HEK293T (cell line): ENCODE data around the gene PDF.

ENCODE experiments used
- CTCF ChIA-PET: fragments of 350-600 bp; formaldehyde crosslinking; extraction: SDS; loops from one replicate; lab custom pipeline; 2021; ENCODE audit warnings: antibody characterized with exemption, inconsistent platforms; lab: Yijun Ruan, JAX
- POLR2A ChIA-PET: fragments of 350-600 bp; formaldehyde crosslinking; extraction: SDS; loops from one replicate; lab custom pipeline; 2020; ENCODE audit warnings: antibody characterized with exemption, inconsistent platforms; lab: Yijun Ruan, JAX
- DNase-seq: peaks from one replicate; pipeline ENCODE4 v3.0.0; 2012; ENCODE audit warnings: mixed read lengths; ENCODE audit errors: extremely low spot score
- ARNT ChIP-seq: fragments of 450-650 bp; IDR thresholded peaks from 2 replicates; pipeline ENCODE4 v1.6.1; 2017; ENCODE audit warnings: mild to moderate bottlenecking
- BHLHE40 ChIP-seq: fragments of 450-650 bp; IDR thresholded peaks from 2 replicates; pipeline ENCODE4 v1.6.1; 2016; ENCODE audit warnings: mild to moderate bottlenecking, moderate library complexity, borderline replicate concordance
- CTBP1 ChIP-seq: fragments of 450-650 bp; IDR thresholded peaks from 2 replicates; pipeline ENCODE4 v1.6.1; 2016; ENCODE audit warnings: borderline replicate concordance
- ELF4 ChIP-seq: fragments of 450-650 bp; IDR thresholded peaks from 2 replicates; pipeline ENCODE4 v1.6.1; 2017; ENCODE audit warnings: antibody characterized with exemption
- FOXA1 ChIP-seq: fragments of 450-650 bp; IDR thresholded peaks from 2 replicates; pipeline ENCODE4 v1.6.1; 2016; ENCODE audit warnings: mild to moderate bottlenecking
- FOXK2 ChIP-seq: fragments of 450-650 bp; IDR thresholded peaks from 2 replicates; pipeline ENCODE4 v1.6.1; 2016; ENCODE audit warnings: mild to moderate bottlenecking
- FOXM1 ChIP-seq: fragments of 450-650 bp; IDR thresholded peaks from 2 replicates; pipeline ENCODE4 v1.6.1; 2017; ENCODE audit warnings: mild to moderate bottlenecking, borderline replicate concordance
- HDGF ChIP-seq: fragments of 450-650 bp; IDR thresholded peaks from 2 replicates; pipeline ENCODE4 v1.6.1; 2017; ENCODE audit warnings: antibody characterized with exemption, borderline replicate concordance
- L3MBTL2 ChIP-seq: fragments of 450-650 bp; conservative IDR thresholded peaks from 2 replicates; pipeline ENCODE4 v1.6.1; 2016; ENCODE audit warnings: mild to moderate bottlenecking
- LEF1 ChIP-seq: fragments of 450-650 bp; IDR thresholded peaks from 2 replicates; pipeline ENCODE4 v1.6.1; 2017; ENCODE audit warnings: mild to moderate bottlenecking, borderline replicate concordance
- NFRKB ChIP-seq: fragments of 450-650 bp; IDR thresholded peaks from 2 replicates; pipeline ENCODE4 v1.6.1; 2016; ENCODE audit warnings: mild to moderate bottlenecking, moderate library complexity
- SP1 ChIP-seq: fragments of 450-650 bp; IDR thresholded peaks from 2 replicates; pipeline ENCODE4 v1.6.1; 2017
- SUZ12 ChIP-seq: fragments of 450-650 bp; IDR thresholded peaks from 2 replicates; pipeline ENCODE4 v1.6.1; 2016; ENCODE audit warnings: mild to moderate bottlenecking
- TARDBP ChIP-seq: fragments of 450-650 bp; IDR thresholded peaks from 2 replicates; pipeline ENCODE4 v1.6.1; 2016
- ZNF384 ChIP-seq: fragments of 450-650 bp; IDR thresholded peaks from 2 replicates; pipeline ENCODE4 v1.6.1; 2016
- TF ChIP-seq, protein P1 (sequence below): fragments of 450-650 bp; IDR thresholded peaks from 2 replicates; pipeline ENCODE4 v1.6.1; 2016

The PDF gene, protein sequence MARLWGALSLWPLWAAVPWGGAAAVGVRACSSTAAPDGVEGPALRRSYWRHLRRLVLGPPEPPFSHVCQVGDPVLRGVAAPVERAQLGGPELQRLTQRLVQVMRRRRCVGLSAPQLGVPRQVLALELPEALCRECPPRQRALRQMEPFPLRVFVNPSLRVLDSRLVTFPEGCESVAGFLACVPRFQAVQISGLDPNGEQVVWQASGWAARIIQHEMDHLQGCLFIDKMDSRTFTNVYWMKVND

DNA sequence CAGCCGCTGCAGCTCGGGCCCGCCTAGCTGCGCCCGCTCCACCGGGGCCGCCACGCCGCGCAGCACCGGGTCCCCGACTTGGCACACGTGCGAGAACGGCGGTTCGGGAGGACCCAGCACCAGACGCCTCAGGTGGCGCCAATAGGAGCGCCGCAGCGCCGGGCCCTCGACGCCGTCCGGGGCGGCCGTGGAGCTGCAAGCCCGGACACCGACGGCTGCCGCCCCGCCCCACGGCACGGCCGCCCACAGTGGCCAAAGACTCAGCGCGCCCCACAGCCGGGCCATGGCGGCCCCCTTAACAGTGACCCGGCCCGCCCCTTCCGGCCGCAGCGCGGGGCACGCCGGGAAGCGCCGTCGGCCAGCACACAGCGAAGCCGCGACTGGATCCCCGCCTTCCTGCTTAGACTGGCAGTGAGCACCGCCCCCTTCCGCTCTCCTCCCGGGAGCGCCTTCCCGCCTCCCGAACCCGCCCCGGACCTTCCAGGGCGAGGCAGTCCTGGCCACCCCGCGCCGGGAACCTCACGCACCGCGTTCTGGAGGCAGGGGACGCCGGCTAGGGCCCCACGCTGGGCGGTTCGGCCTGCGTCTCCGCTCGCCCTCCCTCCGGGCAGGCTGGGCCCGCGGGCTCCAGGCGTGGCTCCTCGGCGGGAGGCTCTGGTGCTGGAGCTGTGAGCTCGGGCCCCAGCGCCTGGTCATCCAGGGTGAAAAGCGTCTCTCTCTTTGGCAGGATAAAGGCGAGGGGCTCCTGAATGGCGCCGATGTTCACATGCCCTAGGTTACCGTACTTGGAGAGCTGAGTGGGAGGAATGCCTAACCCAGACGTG, at the start of gene PDF:
Gene PDF, minus strand, starts transcription at position 303 of the 824 bp plus-strand sequence. Its CDS starts 18 bp downstream, at position 285.
- peak; percentile 89 for DNase-seq
- CTCF ChIA-PET, result no interaction called here
- TF ChIP-seq LEF1 (peak; percentile 83; the same call in 1 of the 2 replicates), NFRKB (no peak), FOXK2 (no peak), HDGF (peak; percentile 74; the same call in 1 of the 2 replicates), ZNF384 (no peak), BHLHE40 (no peak), FOXM1 (no peak), SP1 (no peak), ARNT (no peak), CTBP1 (no peak), FOXA1 (no peak), L3MBTL2 (peak; percentile 39; the same call in 1 of the 2 replicates), SUZ12 (no peak), TARDBP (no peak), ELF4 (peak; percentile 48; the same call in 1 of the 2 replicates)
- TF ChIP-seq, protein P1, sequence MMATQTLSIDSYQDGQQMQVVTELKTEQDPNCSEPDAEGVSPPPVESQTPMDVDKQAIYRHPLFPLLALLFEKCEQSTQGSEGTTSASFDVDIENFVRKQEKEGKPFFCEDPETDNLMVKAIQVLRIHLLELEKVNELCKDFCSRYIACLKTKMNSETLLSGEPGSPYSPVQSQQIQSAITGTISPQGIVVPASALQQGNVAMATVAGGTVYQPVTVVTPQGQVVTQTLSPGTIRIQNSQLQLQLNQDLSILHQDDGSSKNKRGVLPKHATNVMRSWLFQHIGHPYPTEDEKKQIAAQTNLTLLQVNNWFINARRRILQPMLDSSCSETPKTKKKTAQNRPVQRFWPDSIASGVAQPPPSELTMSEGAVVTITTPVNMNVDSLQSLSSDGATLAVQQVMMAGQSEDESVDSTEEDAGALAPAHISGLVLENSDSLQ, result peak; percentile 76
- POLR2A ChIA-PET, result interaction anchor here (1.3 to 1.7 kb wide), 3 partner anchors 10 to 18 kb away, joined by 3 to 5 read pairs (median 5); no protein-coding TSS in a partner anchor

DNA sequence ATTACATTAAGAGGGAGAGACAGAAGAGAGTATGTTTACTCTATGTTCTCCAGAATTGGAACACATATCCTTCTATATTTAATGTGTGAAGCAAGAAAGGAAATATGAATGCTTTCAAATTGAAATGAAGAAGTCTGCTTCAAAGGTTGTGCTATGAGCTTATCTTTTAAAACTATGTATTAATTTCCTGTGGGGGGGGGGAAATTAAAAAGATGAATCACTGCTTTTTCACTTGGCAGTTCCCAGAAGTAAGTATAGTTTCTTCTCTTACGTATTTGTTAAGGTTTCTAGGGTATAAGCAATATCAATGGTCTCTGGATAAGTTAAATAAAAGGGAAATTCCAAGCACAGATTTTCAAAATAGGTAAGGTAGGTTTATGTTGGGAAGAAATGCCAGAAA, 48.4 kb upstream of the PDF start:
- ChIA-PET CTCF (no interaction called here), POLR2A (no interaction called here)
- no peak for TF ChIP-seq FOXM1
- no peak for TF ChIP-seq FOXK2
- no peak for TF ChIP-seq ELF4
- TF ChIP-seq CTBP1, result no peak
- TF ChIP-seq NFRKB, result no peak
- TF ChIP-seq ARNT, result no peak
- no peak for TF ChIP-seq SP1
- TF ChIP-seq BHLHE40, result no peak
- TF ChIP-seq HDGF, result no peak
- TF ChIP-seq, protein P1, result no peak
- no peak for TF ChIP-seq L3MBTL2
- no peak for DNase-seq

DNA sequence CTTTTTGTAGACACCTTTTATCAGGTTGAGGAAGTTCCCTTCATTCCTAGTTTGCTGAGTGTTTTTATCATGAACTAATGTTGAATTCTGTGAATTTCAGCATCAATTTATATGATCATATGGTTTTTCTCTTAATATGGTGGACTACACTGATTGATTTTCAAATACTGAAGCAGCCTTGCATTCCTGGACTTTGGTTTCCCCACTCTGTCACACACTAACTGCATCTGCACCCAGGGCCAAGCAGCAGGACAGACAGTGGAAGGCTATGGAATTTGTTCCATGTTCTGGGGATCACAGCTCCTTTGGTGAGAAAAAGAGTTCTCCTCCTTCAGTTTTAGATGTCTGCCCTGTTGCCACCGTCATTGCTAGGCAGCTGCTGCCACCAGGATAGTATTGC, 47.6 kb upstream of the PDF start:
- POLR2A ChIA-PET, result no interaction called here
- TF ChIP-seq L3MBTL2, result no peak
- CTCF ChIA-PET, result no interaction called here
- DNase-seq, result no peak

DNA sequence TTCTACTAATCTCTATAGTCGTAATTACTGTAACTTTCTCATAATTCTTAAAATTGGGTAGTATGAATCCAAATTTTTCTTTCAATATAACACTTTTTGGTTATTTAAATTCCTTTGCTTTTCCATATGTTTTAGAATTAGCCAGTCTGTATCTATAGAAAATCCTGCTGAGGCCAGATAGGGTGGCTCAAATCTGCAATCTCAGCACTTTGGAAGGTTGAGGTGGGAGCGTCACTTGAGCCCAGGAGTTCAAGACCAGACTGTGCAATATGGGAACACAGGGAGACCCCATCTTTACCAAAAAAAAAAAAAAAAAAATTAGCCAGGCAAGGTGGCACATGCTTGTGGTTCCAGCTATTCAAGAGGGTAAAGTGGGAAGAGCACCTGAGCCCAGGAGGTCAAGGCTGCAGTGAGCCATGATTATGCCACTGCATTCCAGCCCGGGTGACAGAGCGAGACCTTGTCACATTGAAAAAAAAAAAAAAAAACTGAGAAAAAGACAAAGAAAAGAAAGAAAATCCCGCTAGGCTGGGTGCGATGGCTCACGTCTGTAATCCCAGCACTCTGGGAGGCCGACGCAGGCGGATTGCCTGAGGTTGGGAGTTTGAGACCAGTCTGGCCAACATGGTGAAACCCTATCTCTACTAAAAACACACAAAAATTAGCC, 46.1 kb upstream of the PDF start:
- no peak for DNase-seq
- ChIA-PET POLR2A (no interaction called here), CTCF (no interaction called here)
- TF ChIP-seq SP1 (no peak), ZNF384 (no peak), SUZ12 (no peak), L3MBTL2 (no peak), FOXA1 (no peak), ARNT (no peak)

DNA sequence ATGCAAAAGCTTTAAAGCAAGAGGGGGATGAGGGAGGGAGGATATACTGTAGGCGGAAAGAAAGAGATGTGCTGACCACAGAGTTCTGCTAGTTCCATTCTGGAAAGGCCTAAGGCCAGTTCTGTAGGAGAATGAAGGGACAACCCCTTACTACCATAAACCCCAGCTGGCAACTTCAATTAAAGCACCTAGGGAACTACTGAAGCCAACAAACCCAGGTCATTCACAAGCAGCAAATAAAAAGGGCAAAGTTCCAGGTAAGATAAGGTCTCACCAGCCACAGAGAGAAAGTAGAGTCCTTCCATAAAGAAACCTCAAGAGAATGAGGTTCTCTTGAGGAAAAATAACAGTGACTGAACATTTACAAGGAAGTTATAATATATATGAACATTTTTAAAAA, 42.6 kb upstream of the PDF start:
- POLR2A ChIA-PET, result interaction anchor here (0.9 kb wide), 1 partner anchor 10 kb away, joined by 3 read pairs; no protein-coding TSS in a partner anchor

More for the DNA sequence above, 42.6 kb upstream of the PDF start:
- TF ChIP-seq SUZ12 (no peak), SP1 (no peak), FOXA1 (no peak), TARDBP (no peak), ELF4 (no peak), HDGF (no peak), BHLHE40 (no peak), FOXK2 (no peak), CTBP1 (no peak), NFRKB (no peak), LEF1 (no peak), ARNT (no peak), FOXM1 (no peak), L3MBTL2 (no peak), ZNF384 (no peak)
- TF ChIP-seq, protein P1, result no peak
- DNase-seq, result no peak
- CTCF ChIA-PET, result no interaction called here
